Measurements from ENCODE around the gene COPS7A.

GRCh38 chr12:6757028-6757690 lies 33.3 kb downstream of the COPS7A start:
- TF ChIP-seq CTCF (IDR thresholded peaks at IDR 0.05): no peak
- TF ChIP-seq EZH2 (IDR thresholded peaks at IDR 0.05; ENCODE audit: borderline replicate concordance, insufficient read depth, low read depth, low read length, poor library complexity, severe bottlenecking): no peak

Measured in B cell (primary cell).